ENCODE results near the gene PLCD3.

DNA sequence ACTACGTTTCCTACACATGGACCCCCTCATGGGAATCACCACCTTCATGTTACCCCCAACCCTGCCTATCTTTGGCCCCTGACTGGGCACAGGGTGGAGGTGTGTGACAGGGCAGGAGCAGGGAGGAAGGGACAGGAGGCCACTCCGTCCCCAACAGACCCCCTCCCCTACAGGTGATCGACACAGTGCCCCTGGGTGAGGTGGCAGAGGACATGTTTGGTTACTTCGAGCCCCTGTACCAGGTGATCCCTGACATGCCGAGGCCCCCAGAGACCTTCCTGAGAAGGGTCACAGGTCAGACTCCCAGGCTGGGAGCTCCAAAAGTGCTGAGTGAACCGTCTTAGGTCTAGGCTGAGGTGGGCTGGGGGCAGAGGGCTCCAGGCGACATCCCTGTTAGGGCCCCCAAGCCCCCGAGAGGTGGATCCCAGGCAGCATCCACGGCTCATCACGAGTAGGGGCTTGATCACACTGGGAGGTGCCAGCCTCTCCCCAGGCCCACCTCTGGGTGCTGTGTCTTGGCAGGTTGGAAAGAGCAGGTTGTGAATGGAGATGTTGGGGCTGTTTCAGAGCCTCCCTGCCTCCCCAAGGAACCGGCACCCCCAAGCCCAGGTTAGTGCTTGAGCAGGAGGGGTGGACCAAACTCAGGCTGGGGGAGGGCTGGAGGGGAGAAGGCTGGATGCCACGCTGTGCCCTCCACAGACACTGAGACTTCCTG lies 4.7 kb upstream of the PLCD3 start:
- no peak for TF ChIP-seq MEF2A (IDR thresholded peaks at IDR 0.05; ENCODE audit: borderline replicate concordance, low read depth)
- no peak for TF ChIP-seq SMC3 (IDR thresholded peaks at IDR 0.05; ENCODE audit: low read depth, low read length)
- TF ChIP-seq, protein P1, sequence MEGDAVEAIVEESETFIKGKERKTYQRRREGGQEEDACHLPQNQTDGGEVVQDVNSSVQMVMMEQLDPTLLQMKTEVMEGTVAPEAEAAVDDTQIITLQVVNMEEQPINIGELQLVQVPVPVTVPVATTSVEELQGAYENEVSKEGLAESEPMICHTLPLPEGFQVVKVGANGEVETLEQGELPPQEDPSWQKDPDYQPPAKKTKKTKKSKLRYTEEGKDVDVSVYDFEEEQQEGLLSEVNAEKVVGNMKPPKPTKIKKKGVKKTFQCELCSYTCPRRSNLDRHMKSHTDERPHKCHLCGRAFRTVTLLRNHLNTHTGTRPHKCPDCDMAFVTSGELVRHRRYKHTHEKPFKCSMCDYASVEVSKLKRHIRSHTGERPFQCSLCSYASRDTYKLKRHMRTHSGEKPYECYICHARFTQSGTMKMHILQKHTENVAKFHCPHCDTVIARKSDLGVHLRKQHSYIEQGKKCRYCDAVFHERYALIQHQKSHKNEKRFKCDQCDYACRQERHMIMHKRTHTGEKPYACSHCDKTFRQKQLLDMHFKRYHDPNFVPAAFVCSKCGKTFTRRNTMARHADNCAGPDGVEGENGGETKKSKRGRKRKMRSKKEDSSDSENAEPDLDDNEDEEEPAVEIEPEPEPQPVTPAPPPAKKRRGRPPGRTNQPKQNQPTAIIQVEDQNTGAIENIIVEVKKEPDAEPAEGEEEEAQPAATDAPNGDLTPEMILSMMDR (IDR thresholded peaks at IDR 0.05) = no peak
- no peak for TF ChIP-seq POLR2AphosphoS5 (IDR thresholded peaks at IDR 0.05; ENCODE audit: low read depth, low read length)
- TF ChIP-seq EP300 (IDR thresholded peaks at IDR 0.05; ENCODE audit: borderline replicate concordance in 1 of 2, low read depth in 1 of 2, low read length in 1 of 2) = no peak
- TF ChIP-seq, protein P2, sequence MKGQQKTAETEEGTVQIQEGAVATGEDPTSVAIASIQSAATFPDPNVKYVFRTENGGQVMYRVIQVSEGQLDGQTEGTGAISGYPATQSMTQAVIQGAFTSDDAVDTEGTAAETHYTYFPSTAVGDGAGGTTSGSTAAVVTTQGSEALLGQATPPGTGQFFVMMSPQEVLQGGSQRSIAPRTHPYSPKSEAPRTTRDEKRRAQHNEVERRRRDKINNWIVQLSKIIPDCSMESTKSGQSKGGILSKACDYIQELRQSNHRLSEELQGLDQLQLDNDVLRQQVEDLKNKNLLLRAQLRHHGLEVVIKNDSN (IDR thresholded peaks at IDR 0.05; ENCODE audit: borderline replicate concordance, low read depth) = no peak
- no peak for TF ChIP-seq RFX5 (IDR thresholded peaks at IDR 0.05; ENCODE audit: low read length)
- TF ChIP-seq NFIC (IDR thresholded peaks at IDR 0.05; ENCODE audit: borderline replicate concordance) = no peak
- TF ChIP-seq CHD2 (IDR thresholded peaks at IDR 0.05; ENCODE audit: low read length, partially characterized antibody) = no peak
